T-helper 2 cell treated with Interferon-gamma antibody and Interleukin-4, amounts not matched to agents 100 ng/mL and 5 ng/mL, for 36 hours (primary cell): ENCODE measurements around the gene PCDHA6. TPM values are rescaled to one million over a fixed set of nuclear protein-coding genes. Genes with fewer than 3 reads are reported as not detected.
"Not testable (repeated sequence)": the region's sequence is repeated elsewhere in the genome, so short reads cannot be mapped to it uniquely, and the experiment has no call there.

ENCODE experiments used
- intact Hi-C: fragments of 100-400 bp; cut with micrococcal nuclease; formaldehyde crosslinking; loops from one replicate; pipeline ENCODE4 v1.15.1; 2023
- total RNA-seq: library from RNA; stranded (reverse); gene quantifications from 2 replicates; pipeline ENCODE4 v1.2.3, GENCODE V29; 2022

Gene PCDHA6, protein sequence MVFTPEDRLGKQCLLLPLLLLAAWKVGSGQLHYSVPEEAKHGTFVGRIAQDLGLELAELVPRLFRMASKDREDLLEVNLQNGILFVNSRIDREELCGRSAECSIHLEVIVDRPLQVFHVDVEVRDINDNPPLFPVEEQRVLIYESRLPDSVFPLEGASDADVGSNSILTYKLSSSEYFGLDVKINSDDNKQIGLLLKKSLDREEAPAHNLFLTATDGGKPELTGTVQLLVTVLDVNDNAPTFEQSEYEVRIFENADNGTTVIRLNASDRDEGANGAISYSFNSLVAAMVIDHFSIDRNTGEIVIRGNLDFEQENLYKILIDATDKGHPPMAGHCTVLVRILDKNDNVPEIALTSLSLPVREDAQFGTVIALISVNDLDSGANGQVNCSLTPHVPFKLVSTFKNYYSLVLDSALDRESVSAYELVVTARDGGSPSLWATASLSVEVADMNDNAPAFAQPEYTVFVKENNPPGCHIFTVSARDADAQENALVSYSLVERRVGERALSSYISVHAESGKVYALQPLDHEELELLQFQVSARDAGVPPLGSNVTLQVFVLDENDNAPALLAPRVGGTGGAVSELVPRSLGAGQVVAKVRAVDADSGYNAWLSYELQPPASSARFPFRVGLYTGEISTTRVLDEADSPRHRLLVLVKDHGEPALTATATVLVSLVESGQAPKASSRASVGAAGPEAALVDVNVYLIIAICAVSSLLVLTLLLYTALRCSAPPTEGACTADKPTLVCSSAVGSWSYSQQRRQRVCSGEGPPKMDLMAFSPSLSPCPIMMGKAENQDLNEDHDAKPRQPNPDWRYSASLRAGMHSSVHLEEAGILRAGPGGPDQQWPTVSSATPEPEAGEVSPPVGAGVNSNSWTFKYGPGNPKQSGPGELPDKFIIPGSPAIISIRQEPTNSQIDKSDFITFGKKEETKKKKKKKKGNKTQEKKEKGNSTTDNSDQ
- total RNA-seq: not detected in 2 replicates

DNA sequence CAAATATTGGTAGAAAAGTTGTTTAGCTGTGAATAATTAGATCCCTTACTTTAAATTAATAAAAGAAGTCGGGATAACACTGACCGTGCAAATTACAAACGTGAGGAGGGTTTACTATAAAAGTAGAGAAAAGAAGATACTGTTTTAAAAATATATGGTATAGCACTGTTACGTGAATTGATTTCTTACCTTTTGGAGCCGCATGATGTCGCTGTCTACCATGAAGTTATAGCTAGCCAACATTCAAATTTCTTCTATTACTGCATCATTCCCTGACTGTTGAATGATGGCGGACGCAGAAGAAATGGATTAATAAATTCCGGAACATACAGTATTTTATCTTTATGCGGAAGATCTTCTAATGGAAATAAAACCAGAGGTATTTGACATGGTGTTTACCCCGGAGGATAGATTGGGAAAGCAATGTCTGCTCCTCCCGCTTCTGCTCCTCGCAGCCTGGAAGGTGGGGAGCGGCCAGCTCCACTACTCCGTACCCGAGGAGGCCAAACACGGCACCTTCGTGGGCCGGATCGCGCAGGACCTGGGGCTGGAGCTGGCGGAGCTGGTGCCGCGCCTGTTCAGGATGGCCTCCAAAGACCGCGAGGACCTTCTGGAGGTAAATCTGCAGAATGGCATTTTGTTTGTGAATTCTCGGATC is at the start of gene PCDHA6:
Gene PCDHA6, plus strand, starts transcription at position 257 of the 658 bp plus-strand sequence. Its CDS starts 132 bp downstream, at position 389.
- intact Hi-C loops: loop anchor here (10.0 kb wide), 1 partner anchor 217 kb away; no protein-coding TSS in a partner anchor

DNA sequence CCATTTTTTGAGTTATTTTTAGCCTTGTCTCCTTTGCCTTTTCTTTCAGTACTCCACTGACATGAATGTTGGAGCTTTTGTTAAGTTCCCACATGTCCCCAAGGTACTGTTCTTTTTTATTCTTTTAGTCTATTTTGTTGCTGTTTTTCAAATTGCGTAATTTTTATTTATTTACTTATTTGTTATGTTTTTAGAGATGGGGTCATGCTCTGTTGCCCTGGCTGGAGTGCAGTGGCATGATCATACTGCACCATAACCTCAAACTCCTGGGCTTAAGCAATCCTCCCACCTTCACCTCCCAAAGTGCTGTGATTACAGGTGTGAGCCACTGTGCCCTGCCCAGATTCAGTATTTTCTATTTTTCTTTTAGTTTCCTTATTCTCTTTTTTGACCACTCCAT is 47.2 kb upstream of the PCDHA6 start:
- intact Hi-C loops: no loop called here

DNA sequence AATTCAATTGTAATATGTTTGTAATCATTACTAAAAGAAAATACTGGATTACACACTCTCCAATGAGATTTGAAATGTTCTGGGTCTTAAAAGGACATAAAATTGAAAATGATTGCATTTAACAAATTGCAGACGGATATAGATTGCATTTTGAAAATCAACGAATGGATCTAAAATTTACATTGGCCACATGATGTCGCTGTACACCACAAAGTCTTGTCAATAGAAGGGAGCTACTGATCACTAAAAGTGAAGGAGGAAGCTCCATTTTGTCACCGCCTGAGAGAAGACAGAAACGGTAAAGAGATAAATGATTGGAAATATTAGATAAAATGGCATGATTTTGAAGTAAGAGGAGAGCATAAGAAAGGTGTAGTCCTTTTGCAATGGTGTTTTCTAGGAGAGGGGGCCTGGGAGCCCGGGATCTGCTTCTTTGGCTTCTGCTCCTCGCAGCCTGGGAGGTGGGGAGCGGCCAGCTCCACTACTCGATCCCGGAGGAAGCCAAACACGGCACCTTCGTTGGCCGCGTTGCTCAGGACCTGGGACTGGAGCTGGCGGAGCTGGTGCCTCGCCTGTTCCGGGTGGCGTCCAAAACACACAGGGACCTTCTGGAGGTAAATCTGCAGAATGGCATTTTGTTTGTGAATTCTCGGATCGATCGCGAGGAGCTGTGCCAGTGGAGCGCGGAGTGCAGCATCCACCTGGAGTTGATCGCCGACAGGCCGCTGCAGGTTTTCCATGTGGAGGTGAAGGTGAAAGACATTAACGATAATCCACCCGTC is 41.7 kb upstream of the PCDHA6 start, which contains the start of gene PCDHA1:
Gene PCDHA1, plus strand, starts transcription at position 236 of the 782 bp plus-strand sequence.
- intact Hi-C loops: no loop called here

DNA sequence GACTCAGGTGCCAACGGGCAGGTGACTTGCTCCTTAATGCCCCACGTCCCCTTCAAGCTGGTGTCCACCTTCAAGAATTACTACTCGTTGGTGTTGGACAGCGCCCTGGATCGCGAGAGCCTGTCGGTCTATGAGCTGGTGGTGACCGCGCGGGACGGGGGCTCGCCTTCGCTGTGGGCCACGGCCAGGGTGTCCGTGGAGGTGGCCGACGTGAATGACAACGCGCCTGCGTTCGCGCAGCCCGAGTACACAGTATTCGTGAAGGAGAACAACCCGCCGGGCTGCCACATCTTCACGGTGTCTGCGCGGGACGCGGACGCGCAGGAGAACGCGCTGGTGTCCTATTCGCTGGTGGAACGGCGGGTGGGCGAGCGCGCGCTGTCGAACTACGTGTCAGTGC is 40.3 kb upstream of the PCDHA6 start:
- intact Hi-C loops: not testable (repeated sequence)

DNA sequence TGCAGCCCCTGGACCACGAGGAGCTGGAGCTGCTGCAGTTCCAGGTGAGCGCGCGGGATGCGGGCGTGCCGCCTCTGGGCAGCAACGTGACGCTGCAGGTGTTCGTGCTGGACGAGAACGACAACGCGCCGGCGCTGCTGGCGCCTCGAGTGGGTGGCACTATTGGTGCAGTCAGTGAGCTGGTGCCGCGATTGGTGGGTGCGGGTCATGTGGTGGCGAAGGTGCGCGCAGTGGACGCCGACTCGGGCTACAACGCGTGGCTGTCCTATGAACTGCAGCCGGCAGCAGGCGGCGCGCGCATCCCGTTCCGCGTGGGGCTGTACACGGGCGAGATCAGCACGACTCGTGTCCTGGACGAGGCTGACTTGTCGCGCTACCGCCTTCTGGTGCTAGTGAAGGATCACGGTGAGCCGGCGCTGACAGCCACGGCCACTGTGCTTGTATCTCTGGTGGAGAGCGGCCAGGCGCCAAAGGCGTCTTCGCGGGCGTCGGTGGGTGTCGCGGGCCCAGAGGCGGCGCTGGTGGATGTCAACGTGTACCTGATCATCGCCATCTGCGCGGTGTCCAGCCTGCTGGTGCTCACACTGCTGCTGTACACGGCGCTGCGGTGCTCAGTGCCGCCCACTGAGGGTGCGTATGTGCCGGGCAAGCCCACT is 39.8 kb upstream of the PCDHA6 start:
- intact Hi-C loops: not testable (repeated sequence)

DNA sequence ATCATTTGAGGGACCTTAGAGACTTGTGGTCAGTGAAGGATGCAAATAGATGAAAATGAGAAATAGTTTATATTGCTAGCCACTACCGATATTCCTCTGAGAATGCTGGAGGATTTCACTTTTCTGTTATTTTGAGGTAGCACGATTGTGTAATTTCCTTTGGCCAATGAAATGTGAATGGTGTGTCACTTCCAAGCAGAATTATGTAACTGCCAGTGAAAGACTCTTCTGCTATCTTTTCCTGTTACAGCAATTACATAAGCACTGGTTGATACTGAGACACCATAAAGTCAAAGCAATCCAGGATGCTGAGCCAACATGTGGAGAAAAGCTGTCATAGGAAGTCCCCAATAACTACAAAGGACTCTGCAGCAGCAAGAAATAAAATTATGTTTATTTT is 36.7 kb upstream of the PCDHA6 start:
- intact Hi-C loops: no loop called here

DNA sequence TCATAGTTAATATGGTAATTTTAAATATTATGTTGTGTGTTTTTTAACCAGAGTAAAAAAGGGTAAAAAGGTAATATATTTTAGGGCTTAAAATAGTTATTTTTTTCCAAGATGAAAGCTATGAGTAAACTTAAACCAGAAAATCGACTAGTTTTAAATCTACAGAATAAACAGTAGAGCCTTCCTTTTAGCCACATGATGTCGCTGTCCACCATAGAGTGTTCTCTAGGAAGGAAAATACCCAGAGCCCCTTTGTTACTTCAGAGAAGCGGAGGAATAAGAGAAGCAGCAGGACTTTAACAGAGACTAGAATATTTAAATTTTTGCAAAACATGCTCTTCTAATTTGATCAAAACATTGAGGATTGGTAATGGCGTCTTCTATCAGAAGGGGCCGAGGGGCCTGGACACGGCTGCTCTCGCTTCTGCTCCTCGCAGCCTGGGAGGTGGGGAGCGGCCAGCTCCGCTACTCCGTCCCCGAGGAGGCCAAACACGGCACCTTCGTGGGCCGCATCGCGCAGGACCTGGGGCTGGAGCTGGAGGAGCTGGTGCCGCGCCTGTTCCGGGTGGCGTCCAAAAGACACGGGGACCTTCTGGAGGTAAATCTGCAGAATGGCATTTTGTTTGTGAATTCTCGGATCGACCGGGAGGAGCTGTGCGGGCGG is 33.0 kb upstream of the PCDHA6 start, which contains the start of gene PCDHA2:
Gene PCDHA2, plus strand, starts transcription at position 258 of the 664 bp plus-strand sequence.
- intact Hi-C loops: no loop called here

DNA sequence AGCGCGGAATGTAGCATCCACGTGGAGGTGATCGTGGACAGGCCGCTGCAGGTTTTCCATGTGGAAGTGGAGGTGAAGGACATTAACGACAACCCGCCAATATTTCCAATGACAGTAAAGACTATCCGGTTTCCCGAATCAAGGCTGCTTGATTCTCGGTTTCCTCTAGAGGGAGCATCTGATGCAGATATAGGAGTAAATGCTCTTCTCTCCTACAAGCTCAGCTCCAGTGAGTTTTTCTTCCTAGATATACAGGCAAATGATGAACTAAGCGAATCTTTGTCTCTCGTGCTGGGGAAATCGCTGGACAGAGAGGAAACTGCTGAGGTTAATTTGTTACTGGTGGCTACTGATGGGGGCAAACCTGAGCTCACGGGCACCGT is 32.5 kb upstream of the PCDHA6 start:
- intact Hi-C loops: no loop called here

DNA sequence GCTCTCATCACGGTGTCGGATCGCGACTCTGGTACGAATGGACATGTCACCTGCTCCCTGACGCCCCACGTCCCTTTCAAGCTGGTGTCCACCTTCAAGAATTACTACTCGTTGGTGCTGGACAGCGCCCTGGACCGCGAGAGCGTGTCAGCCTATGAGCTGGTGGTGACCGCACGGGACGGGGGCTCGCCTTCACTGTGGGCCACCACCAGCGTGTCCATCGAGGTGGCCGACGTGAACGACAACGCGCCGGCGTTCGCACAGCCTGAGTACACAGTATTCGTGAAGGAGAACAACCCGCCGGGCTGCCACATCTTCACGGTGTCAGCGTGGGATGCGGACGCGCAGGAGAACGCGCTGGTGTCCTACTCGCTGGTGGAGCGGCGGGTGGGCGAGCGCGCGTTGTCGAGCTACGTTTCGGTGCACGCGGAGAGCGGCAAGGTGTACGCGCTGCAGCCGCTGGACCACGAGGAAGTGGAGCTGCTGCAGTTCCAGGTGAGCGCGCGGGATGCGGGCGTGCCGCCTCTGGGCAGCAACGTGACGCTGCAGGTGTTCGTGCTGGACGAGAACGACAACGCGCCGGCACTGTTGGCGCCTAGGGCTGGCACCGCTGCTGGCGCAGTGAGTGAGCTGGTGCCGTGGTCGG is 31.6 kb upstream of the PCDHA6 start:
- intact Hi-C loops: not testable (repeated sequence)

DNA sequence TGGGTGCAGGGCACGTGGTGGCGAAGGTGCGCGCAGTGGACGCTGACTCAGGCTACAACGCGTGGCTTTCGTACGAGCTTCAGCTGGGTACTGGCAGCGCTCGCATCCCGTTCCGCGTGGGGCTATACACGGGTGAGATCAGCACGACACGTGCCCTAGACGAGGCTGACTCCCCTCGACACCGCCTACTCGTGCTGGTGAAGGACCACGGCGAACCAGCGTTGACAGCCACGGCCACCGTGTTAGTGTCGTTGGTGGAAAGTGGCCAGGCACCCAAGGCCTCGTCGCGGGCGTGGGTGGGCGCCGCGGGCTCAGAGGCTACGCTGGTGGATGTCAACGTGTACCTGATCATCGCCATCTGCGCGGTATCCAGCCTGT is 31.1 kb upstream of the PCDHA6 start:
- intact Hi-C loops: no loop called here

DNA sequence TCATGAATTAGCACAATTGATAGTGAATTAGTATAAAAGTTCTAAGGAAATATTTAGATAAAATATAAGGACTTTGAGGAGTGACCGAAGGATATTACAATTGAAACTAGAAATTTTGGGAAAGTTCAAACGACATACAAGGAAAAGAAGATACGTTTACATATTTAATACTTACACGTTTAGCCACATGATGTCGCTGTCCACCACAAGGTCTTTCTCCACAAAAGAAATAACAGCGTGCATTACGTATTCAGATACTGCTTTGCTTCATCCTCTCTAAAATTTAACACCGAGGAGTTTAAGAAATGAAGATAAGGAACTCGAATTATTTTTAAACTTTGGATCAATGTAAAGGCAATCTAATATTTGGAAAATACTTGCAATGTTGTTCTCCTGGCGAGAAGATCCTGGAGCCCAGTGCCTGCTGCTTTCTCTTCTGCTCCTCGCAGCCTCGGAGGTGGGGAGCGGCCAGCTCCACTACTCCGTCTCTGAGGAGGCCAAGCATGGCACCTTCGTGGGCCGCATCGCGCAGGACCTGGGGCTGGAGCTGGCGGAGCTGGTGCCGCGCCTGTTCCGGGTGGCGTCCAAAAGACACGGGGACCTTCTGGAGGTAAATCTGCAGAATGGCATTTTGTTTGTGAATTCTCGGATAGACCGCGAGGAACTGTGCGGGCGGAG is 26.8 kb upstream of the PCDHA6 start, which contains the start of gene PCDHA3:
Gene PCDHA3, plus strand, starts transcription at position 242 of the 678 bp plus-strand sequence.
- intact Hi-C loops: loop anchor here (5.0 kb wide), 1 partner anchor 41 kb away; the partner anchor contains the start of gene PCDHA8

DNA sequence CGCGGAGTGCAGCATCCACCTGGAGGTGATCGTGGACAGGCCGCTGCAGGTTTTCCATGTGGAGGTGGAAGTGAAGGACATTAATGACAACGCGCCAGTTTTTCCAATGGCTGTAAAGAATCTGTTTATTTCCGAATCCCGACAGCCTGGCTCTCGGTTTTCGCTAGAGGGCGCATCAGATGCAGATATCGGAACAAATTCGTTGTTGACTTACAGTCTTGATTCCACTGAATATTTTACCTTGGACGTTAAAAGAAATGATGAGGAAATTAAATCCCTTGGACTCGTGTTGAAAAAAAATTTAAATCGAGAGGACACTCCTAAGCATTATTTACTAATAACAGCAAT is 26.3 kb upstream of the PCDHA6 start:
- intact Hi-C loops: loop anchor here (5.0 kb wide), 1 partner anchor 41 kb away; the partner anchor contains the start of gene PCDHA8

DNA sequence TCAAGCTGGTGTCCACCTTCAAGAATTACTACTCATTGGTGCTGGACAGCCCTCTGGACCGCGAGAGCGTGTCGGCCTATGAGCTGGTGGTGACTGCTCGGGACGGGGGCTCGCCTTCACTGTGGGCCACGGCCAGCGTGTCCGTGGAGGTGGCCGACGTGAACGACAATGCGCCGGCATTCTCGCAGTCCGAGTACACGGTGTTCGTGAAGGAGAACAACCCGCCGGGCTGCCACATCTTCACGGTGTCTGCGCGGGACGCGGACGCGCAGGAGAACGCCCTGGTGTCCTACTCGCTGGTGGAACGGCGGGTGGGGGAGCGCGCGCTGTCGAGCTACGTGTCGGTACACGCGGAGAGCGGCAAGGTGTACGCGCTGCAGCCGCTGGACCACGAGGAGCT is 25.4 kb upstream of the PCDHA6 start:
- intact Hi-C loops: loop anchor here (5.0 kb wide), 1 partner anchor 40 kb away; the partner anchor contains the start of gene PCDHA8

DNA sequence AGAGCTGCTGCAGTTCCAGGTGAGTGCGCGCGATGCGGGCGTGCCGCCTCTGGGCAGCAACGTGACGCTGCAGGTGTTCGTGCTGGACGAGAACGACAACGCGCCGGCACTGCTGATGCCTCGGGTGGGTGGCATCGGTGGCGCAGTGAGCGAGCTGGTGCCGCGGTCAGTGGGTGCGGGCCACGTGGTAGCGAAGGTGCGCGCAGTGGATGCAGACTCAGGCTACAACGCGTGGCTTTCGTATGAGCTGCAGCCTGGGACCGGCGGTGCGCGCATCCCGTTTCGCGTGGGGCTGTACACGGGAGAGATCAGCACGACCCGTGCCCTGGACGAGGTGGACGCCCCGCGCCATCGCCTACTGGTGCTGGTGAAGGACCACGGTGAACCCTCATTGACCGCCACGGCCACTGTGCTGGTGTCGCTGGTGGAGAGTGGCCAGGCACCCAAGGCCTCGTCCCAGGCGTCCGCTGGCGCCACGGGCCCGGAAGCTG is 24.9 kb upstream of the PCDHA6 start:
- intact Hi-C loops: loop anchor here (5.0 kb wide), 1 partner anchor 39 kb away; the partner anchor contains the start of gene PCDHA8

DNA sequence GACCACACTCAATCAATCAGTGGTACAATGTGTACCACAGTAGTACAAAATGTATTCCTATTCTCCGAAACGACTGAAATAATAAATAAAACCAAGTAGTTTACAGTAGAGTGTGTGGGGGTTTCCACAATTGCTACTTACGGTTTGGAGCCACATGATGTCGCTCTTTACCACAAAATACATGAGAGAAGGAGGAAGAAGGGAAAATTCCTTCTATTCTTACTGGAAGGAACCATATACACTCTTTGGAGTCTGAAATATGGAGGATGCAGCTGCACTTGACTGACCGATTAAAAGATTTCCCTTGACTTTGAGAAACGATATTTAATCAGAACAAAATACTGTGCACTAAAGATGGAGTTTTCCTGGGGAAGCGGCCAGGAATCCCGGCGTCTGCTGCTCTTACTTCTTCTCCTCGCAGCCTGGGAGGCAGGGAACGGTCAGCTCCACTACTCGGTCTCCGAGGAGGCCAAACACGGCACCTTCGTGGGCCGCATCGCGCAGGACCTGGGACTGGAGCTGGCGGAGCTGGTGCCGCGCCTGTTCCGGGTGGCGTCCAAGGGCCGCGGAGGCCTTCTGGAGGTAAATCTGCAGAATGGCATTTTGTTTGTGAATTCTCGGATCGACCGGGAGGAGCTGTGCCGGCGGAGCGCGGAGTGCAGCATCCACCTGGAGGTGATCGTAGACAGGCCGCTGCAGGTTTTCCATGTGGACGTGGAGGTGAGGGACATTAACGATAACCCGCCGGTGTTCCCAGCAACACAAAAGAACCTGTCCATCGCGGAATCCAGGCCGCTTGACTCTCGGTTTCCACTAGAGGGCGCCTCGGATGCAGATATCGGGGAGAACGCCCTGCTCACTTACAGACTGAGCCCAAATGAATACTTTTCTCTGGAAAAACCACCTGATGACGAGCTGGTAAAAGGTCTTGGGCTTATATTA is 20.7 kb upstream of the PCDHA6 start, which contains the start of gene PCDHA4:
Gene PCDHA4, plus strand, starts transcription at position 235 of the 942 bp plus-strand sequence.
- intact Hi-C loops: no loop called here

DNA sequence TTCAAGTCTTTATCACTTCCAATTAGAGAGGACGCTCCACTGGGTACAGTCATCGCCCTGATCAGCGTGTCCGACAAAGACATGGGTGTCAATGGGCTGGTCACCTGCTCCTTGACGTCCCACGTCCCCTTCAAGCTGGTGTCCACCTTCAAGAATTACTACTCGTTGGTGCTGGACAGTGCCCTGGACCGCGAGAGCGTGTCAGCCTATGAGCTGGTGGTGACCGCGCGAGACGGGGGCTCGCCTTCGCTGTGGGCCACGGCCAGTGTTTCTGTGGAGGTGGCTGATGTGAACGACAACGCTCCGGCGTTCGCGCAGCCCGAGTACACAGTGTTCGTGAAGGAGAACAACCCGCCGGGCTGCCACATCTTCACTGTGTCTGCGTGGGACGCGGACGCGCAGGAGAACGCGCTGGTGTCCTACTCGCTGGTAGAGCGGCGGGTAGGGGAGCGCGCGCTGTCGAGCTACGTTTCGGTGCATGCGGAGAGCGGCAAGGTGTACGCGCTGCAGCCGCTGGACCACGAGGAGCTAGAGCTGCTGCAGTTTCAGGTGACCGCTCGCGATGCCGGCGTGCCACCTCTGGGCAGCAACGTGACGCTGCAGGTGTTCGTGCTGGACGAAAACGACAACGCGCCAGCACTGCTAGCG is 19.4 kb upstream of the PCDHA6 start:
- intact Hi-C loops: not testable (repeated sequence)
